Stimulated activated CD8-positive, alpha-beta memory T cell treated with anti-CD3 and anti-CD28 coated beads, Interleukin-2, amount 100 ng/mL, for 1 hour (primary cell): Measurements from ENCODE around the gene SLC6A9.

ENCODE experiments used
- DNase-seq, 2 donors: peaks; one replicate each; pipeline ENCODE4 v3.0.0-alpha.2; 2020; ENCODE audit warnings: low read depth in 2 of 2

Gene SLC6A9

DNA sequence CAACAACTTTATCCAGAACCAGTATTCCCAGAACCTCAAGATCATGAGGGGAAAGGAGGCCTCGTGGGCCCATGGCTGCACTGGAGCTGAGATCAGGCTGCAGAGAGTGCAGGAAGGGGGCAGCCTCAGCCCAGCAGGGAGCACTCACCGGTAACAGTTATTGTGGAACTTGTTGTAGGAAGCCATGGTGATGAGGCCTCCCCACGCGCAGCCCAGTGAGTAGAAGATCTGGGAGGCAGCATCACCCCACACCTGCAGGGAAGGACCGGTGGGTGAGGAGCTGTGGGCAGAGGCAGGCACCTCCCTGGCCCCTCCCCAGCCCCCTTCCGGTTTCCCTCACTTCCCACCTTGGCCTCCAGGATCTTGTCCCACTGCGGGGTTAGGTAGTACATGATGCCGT is 29.1 kb downstream of the SLC6A9 start:
- DNase-seq: no peak

- no peak for DNase-seq
These were observed 31.1 kb downstream of the SLC6A9 start for GRCh38 chr1:44000122-44000665.

- no peak for DNase-seq
These were observed 31.8 kb downstream of the SLC6A9 start for GRCh38 chr1:43999455-43999854.

- no peak for DNase-seq
These were observed 33.3 kb downstream of the SLC6A9 start for GRCh38 chr1:43998000-43998378.

GRCh38 chr1:43997295-43997999 is 33.8 kb downstream of the SLC6A9 start:
- no peak for DNase-seq

DNA sequence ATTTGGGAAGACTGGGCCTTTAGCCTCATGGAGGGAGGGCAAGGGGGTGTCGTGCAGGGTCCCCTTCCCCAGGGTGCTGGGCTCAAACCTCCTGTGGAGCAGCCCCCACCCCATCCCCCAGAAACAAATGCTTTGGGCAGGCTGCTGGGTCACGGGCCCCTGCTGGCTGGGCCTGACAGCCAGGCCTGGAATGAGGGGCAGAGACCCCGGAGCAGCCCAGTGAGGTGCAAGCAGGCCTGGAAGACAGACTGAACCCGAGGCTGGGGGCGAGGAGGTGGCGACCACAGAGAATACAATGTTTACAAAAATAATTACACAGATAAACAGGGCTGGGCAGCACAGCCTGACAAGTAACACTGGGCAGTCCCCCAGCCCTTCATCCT is 34.5 kb downstream of the SLC6A9 start:
- DNase-seq: no peak

- no peak for DNase-seq
These were observed 35.1 kb downstream of the SLC6A9 start for GRCh38 chr1:43995984-43996732.

- DNase-seq: no peak
These were observed 36.2 kb downstream of the SLC6A9 start for GRCh38 chr1:43994794-43995790.

DNA sequence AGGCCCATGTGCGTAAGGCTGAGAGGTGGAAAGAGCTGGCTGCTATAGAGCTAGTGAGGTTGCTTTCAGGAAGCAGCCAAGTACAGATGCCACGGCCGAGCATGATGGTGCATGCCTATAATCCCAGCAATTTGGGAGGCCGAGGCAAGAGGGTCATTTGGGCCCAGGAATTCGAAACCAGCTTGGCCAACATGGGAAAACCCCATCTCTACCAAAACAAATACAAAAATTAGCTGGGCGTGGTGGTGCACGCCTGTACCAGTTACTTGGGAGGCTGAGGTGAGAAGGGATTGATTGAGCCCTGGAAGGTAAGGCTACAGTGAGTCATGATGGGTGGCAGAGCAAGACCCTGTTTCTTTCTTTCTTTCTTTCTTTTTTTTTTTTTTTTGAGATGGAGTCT is 37.2 kb downstream of the SLC6A9 start:
- no peak for DNase-seq

DNA sequence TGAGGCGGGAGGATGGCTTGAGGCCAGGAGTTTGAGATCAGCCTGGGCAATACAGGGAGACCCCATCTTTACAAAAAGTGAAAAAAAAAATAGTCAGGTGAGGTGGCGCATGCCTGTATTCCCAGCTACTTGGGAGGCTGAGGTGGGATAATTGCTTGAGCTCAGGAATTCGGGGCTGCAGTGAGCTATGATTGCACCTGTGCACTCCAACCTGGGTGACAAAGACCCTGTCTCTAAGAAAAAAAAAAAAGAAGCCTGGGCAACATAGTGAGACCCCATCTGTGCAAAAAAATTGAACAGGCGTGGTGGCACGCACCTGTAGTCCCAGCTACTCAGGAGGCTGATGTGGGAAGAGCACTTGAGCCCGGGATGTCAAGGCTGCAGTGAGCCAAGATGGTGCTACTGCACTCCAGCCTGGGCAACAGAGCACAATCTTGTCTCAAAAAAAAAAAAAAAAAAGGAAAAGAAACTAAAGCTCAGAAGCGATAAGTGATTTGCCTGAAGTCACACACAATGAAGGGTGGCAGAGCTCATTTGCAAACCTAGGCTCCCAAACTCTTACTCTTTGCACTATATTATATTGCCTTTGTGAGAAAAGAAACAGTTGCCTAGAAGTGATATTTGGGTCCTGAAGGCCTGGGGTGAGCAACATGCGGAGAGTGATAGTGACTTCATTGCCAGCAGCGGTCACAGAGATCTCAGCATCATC is 37.9 kb downstream of the SLC6A9 start:
- DNase-seq: no peak

DNA sequence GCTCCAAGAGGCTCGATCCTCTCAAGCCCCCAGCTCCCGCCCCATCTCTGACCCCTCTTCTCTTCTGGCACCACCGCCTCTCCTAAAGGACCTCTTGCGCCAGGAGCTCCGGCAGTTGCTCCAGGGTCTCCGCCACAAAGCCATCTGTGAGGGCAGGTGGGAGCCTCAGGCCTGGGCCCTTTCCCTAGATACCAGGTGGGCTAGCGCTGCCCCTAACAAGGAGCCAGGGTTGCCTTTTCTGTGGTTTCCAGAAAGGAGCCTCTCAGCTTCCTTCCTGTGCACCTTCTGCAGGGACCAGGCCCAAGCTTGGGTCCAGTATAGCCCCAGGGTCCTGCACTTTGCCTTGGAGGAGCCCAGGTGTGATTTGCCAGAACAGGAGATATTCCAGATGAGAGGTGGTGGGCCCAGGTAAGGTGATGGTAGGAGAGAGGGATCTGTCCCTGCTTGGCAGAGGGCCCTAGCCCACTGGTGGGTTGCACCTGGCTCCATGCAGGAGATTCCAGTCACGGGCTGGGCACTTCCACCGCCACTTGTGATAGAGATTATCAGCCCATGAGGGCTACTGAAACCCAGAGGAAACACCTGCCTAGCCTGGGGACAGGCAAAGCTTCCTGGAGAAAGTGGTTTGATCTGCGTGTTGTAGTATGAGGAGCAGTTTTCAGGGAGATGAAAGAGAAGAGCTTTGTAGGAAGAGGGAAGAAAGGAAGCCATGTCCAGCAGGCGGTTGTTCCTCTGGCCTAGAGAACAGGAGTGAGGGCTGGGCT is 38.8 kb downstream of the SLC6A9 start:
- no peak for DNase-seq

DNA sequence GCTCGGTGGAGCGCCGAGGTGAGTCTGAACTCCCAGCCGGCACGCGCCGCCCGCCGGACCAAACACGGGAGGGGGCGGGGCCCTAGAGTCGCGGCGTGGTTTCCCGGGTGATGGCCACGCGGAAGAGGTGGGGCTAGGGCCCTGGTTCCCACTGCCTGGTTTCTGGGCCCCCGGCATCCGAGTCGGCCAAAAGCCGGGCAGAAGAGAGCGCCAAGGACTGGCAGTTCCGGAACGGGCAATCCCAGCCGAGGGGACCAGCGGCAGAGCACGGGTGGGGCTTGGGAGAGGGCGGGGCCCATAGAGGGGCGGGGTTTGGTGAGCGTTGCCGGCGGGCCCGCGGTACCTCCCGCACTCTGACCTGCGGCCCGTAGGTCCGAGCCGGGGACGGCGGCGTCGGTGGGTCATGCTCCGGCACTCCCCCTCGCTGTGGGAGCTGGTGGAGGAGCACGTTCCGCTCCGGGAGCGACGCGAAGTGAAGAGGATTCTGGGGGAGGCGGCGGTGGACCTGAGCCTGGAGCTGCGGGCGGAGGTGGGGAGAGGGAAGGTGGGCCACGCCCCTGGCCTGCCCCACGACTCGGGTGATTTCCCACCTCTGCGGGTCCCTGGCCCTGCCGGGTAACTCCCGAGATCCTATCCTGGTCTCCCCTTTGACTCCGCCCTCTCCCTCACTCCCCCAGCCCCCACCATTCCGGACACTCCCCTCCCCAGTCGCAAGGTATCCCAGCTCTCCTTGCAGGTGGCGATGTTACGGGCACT is 39.6 kb downstream of the SLC6A9 start, which contains the start of gene CCDC24:
CCDC24 (plus strand) TSS at position 124 of the 756 bp plus-strand sequence; CDS start at position 404, 280 bp downstream.
- peak; percentile 48 to 55 for DNase-seq

- DNase-seq: no peak
These were observed 40.1 kb downstream of the SLC6A9 start for GRCh38 chr1:43991200-43991475.

GRCh38 chr1:43990271-43991199 is 40.7 kb downstream of the SLC6A9 start:
- DNase-seq: no peak

GRCh38 chr1:43987159-43987902 is 43.9 kb downstream of the SLC6A9 start:
- no peak for DNase-seq

- no peak for DNase-seq
These were observed 44.5 kb downstream of the SLC6A9 start for GRCh38 chr1:43986712-43987111.

DNA sequence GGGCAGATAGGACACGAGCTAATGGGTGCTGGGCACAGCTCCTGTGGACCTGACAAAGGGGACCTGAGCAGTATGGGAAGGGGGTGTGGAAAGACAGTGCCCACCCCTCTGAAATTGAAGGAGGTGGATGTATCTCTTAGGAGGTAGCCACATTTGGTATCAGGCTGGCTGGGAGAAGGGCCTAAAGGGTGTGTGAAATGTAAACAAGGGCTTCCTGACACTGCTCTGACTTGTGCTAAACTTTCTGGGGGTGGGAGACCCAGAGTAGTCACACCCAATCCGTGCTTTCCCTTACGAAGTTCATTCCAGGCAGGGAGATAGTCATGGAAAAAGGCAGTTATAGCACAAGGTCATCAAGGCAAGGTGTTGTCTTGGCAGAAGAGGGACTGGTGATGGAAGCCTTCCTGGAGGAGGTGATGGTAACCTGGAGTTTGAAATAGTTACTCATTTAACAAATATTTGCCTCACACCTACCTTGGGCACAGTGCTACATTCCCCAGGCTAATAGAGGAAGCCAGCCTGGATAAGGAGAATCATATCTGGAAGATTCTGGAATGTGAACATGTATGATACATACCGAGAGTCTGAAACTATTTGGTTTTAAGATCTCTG is 45.2 kb downstream of the SLC6A9 start:
- DNase-seq: no peak

DNA sequence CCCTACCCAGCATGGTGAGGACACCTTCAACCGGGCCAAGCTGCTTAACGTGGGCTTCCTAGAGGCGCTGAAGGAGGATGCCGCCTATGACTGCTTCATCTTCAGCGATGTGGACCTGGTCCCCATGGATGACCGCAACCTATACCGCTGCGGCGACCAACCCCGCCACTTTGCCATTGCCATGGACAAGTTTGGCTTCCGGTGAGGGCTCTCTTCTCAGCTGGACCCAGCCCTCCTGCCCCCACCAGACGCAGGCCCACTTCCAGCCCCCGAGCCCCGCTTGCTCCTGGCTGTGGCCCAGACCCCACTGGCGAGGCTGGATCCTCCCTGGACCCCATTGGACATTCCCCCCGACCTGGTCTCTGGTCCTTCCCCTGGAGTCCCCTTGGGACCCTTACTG is 46.4 kb downstream of the SLC6A9 start:
- no peak for DNase-seq
